ENCODE results near the gene EEF2K. TPM values are rescaled to one million over a fixed set of nuclear protein-coding genes. Genes with fewer than 3 reads are reported as not detected.

The EEF2K gene
- total RNA-seq, 1 donor from 2014 or later, result 19.3 TPM

GRCh38 chr16:22323959-22324786, 118.1 kb downstream of the EEF2K start:
- H3K4me3 Mint-ChIP-seq (ENCODE audit: unreplicated experiment), result no peak overlapping the region
- H3K4me1 Mint-ChIP-seq (ENCODE audit: unreplicated experiment), result no peaks in the 10 kb centered on the region
- H3K36me3 Mint-ChIP-seq (ENCODE audit: low read depth, unreplicated experiment), result peaks cover 24% of the 10 kb centered on the region
- no peak overlapping the region for H3K27ac Mint-ChIP-seq (ENCODE audit: unreplicated experiment)
- no peak for DNase-seq (ENCODE audit: low spot score)
- TF ChIP-seq CTCF (IDR thresholded peaks at IDR 0.05; ENCODE audit: unreplicated experiment), result no peak
- H3K9me3 Mint-ChIP-seq (ENCODE audit: unreplicated experiment), result no peaks in the 10 kb centered on the region
- H3K27me3 Mint-ChIP-seq (ENCODE audit: unreplicated experiment), result peaks cover 2% of the 10 kb centered on the region

GRCh38 chr16:22324787-22325597, 118.9 kb downstream of the EEF2K start:
- H3K36me3 Mint-ChIP-seq (ENCODE audit: low read depth, unreplicated experiment), result peaks cover 22% of the 10 kb centered on the region
- no peaks in the 10 kb centered on the region for H3K4me1 Mint-ChIP-seq (ENCODE audit: unreplicated experiment)
- H3K9me3 Mint-ChIP-seq (ENCODE audit: unreplicated experiment), result no peaks in the 10 kb centered on the region
- H3K4me3 Mint-ChIP-seq (ENCODE audit: unreplicated experiment), result peak overlapping the region; percentile 31
- H3K27me3 Mint-ChIP-seq (ENCODE audit: unreplicated experiment), result peaks cover 2% of the 10 kb centered on the region
- DNase-seq (ENCODE audit: low spot score), result no peak
- TF ChIP-seq CTCF (IDR thresholded peaks at IDR 0.05; ENCODE audit: unreplicated experiment), result no peak
- H3K27ac Mint-ChIP-seq (ENCODE audit: unreplicated experiment), result no peak overlapping the region

- no peak for TF ChIP-seq CTCF (IDR thresholded peaks at IDR 0.05; ENCODE audit: unreplicated experiment)
- Mint-ChIP-seq H3K9me3 (ENCODE audit: unreplicated experiment) (no peaks in the 10 kb centered on the region), H3K4me3 (ENCODE audit: unreplicated experiment) (no peak overlapping the region), H3K27ac (ENCODE audit: unreplicated experiment) (no peak overlapping the region), H3K4me1 (ENCODE audit: unreplicated experiment) (no peaks in the 10 kb centered on the region), H3K36me3 (ENCODE audit: low read depth, unreplicated experiment) (peaks cover 22% of the 10 kb centered on the region), H3K27me3 (ENCODE audit: unreplicated experiment) (peaks cover 2% of the 10 kb centered on the region)
- no peak for DNase-seq (ENCODE audit: low spot score)
These were observed 119.7 kb downstream of the EEF2K start for GRCh38 chr16:22325598-22326368.

- no peaks in the 10 kb centered on the region for H3K9me3 Mint-ChIP-seq (ENCODE audit: unreplicated experiment)
- DNase-seq (ENCODE audit: low spot score), result no peak
- no peak overlapping the region for H3K27ac Mint-ChIP-seq (ENCODE audit: unreplicated experiment)
- H3K4me1 Mint-ChIP-seq (ENCODE audit: unreplicated experiment), result no peaks in the 10 kb centered on the region
- H3K27me3 Mint-ChIP-seq (ENCODE audit: unreplicated experiment), result peaks cover 2% of the 10 kb centered on the region
- TF ChIP-seq CTCF (IDR thresholded peaks at IDR 0.05; ENCODE audit: unreplicated experiment), result no peak
- peaks cover 22% of the 10 kb centered on the region for H3K36me3 Mint-ChIP-seq (ENCODE audit: low read depth, unreplicated experiment)
- H3K4me3 Mint-ChIP-seq (ENCODE audit: unreplicated experiment), result peak overlapping the region; percentile 47
These were observed 120.2 kb downstream of the EEF2K start for GRCh38 chr16:22326369-22326652.

All from endothelial cell (in vitro differentiated cells).